ENCODE results near the gene OR2K2. TPM values are rescaled to one million over a fixed set of nuclear protein-coding genes. Genes with fewer than 3 reads are reported as not detected.
"Not testable (repeated sequence)": the region's sequence is repeated elsewhere in the genome, so short reads cannot be mapped to it uniquely, and the experiment has no call there.

The OR2K2 gene
- total RNA-seq, 1 donor from 2014 or later = not detected

DNA sequence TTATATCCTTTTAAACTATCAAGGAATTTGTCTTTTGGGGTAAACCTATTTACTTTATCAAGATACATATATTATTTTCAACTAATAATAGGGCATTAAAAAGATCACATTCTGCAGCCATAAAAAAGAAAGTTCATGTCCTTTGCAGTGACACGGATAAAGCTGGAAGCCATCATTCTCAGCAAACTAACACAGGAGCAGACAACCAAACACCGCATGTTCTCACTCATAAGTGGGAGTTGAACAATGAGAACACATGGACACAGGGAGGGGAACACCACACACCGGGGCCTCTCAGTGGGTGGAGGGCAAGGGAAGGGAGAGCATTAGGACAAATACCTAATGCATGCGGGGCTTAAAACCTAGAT, 30.4 kb downstream of the OR2K2 start:
- intact Hi-C loops (cut with DNase I); DNase-seq: not testable (repeated sequence)
- peak; percentile 19 for ATAC-seq (ENCODE audit: poor library complexity)

DNA sequence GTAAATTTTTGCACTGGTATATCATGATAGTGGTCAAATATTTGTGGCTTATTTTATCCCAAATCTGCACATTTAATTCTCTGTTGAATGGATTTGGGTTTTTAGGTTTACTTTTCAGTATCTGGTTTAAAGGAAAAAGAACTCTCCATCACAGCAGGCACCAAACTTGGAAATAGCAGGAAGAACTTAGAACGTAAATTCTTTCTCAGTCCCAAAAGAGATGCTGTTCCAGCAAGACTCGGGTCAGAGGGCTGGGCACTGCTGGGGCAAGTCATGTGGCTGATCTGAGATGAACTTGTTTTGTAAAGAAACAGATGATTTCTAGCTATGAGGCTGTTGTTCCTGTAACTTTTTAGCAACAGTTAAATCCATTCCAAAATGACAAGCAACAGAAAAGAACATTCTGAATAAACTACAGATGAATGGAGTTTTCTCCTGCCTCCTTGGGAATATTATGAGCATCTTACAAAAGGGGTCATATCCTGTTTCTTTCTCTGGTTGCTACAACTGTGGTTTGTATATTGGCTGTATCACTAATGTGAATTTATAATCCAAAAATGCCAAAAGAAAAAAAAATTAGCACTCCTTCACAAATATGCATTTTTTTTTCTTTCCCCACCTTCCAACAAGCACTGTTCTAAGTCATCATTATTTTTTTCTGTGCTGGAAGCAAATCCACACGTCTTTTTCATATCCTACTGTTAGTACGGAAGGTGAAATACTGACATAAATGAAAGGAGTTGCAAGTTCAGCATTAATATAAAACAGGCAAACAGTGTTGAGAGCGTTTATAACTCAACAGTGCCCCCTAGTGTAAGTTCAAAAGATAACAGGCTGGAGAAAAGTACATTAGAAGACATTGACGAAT, 31.1 kb downstream of the OR2K2 start:
- intact Hi-C loops (cut with DNase I) = no loop called here

DNA sequence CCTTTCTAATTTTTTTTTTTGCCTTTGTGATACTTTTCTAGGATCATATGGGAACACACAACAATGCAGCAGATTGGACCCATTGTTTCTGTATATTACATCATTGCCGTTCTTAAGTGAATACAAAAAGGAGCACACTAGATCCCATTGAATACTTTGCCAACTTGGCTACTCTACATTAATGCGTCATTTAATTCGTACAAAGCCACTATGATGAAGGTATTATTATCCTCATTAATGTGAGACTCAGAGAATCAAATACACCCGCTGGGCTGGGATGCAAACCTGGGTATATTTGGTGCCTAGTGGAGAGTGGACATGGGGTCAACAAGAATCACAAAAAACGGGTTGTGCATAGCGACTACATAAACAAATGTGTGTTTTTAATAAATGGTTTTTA, 31.9 kb downstream of the OR2K2 start:
- intact Hi-C loops (cut with DNase I) = no loop called here

More for the DNA sequence above, 31.1 kb downstream of the OR2K2 start:
- DNase-seq = peak; percentile 79
- peak; percentile 91 for ATAC-seq (ENCODE audit: poor library complexity)

DNA sequence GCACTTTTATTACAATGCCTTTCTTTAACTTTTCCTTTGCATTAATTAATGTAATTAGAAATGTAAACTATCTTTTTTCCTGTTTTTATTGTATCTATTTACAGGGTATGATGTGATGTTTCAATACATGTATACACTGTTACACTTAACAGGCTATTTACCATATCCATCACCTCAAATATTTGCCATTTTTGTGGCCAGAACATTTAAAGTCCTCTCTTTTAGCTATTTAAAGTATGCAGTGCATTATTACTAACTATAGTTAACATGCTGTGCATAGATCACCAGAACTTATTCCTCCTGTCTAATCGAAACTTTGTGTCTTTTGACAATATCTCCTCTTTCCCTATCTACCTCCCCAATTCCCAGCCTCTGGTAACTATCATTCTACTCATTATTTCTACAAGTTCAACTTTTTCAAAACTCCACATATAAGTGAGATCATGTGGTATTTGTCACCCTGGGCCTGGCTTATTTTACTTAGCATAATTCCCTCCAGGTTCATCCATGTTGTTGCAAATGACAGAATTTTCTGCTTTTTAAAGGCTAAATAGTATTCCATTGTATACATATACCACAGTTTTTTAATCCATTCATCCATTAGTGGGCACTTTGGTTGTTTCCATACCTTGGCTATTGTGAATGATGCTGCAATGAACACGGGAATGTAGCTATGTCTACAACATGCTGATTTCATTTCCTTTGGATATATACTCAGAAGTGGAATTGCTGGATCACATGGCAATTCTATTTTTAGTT, 32.8 kb downstream of the OR2K2 start:
- DNase-seq (no peak), ATAC-seq (ENCODE audit: poor library complexity) (no peak)
- intact Hi-C loops (cut with DNase I) = no loop called here

More for the DNA sequence above, 31.9 kb downstream of the OR2K2 start:
- DNase-seq (no peak), ATAC-seq (ENCODE audit: poor library complexity) (no peak)

DNA sequence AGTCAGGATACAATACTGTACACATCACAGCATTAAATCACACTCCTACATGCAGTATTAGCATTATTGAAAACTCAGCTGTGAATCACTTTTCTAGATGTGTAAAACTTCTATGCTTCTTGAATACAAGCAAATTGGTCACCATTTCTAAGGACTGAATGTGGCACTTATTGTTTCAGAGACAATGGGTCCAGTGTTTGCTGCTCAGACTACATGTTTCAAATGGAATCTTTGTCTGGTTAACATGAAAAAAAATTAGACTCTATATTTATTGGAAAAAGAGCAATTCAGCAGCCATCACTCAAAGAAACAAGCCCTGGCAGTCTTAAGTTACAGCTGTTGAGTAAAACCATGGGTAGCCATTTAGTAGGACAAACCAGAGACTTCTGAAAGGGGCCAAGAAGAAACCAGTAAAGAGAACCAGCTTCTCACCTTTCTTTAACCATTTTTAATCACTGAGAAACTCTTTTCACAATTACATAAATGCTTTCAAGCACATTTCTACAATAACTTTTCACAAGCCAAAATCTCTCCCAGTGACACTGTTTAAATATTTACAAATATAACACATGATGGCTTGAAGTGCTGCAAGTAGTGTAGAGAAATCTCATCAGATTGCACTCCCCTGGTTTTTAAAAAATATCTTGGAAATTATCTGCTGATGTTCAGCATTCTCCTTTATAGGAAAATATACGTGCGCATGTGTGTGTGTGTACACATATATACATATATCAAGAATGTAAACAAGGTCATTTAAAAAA, 35.2 kb downstream of the OR2K2 start:
- intact Hi-C loops (cut with DNase I) = no loop called here
- no peak for ATAC-seq (ENCODE audit: poor library complexity)
- no peak for DNase-seq

DNA sequence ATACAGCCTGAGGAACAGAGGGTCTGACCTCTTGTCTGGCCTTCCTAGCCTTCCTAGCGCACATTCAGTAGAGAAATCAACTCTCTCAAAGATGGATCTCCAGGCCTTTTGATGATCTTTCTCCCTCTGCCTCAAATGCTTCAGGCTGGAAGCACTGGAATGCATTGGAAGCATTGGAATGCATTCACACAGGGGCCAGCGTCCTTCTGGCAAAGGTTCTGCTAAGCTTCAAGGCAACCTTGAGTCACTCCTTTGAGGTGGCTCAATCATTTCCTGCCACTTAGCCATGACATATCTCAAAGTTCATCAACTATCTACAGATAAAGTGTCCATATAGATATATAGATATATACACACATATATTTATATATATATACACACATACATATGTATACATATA, 42.9 kb downstream of the OR2K2 start:
- ATAC-seq (ENCODE audit: poor library complexity) (no peak), DNase-seq (no peak)
- intact Hi-C loops (cut with DNase I) = no loop called here

DNA sequence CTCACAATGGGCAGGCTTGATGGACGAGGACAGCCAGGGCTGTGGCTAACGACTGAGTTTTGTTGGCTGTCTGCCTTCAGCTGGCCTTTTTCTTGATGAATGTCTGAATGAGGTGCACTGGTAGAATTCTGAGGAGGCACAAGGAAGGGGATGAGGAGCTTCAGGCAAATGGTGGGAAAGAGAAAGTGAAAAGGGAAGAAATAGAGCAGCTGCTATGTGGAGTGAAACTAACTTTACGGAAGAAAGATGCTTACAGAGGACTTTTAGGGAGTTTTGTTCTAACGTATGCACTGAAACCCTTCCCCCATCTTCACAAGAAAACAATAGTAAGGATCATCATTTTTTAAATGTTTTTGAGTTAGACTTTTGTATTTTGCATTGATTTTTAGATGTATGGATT, 45.3 kb downstream of the OR2K2 start:
- DNase-seq (no peak), ATAC-seq (ENCODE audit: poor library complexity) (peak; percentile 53)
- intact Hi-C loops (cut with DNase I) = no loop called here

DNA sequence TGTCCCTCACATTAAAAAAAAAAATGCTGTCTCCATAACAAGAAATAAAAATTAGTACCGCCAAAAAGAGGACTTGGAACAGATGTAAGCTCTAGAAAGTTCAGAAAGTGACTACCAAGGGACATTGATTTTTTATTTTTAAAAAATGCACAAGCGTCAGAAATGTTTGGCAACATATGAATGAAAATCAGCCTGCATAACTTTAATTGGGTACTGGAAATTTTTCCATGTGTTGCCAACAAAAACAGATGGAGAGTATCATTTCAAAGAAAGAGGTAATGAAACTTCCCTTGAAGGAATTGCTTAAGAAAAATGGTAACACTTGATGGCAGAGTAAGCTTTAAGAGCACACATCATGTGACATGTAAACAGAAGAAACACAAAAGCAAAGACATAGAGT, 47.2 kb downstream of the OR2K2 start:
- ATAC-seq (ENCODE audit: poor library complexity) = peak; percentile 74
- intact Hi-C loops (cut with DNase I) = no loop called here
- no peak for DNase-seq

DNA sequence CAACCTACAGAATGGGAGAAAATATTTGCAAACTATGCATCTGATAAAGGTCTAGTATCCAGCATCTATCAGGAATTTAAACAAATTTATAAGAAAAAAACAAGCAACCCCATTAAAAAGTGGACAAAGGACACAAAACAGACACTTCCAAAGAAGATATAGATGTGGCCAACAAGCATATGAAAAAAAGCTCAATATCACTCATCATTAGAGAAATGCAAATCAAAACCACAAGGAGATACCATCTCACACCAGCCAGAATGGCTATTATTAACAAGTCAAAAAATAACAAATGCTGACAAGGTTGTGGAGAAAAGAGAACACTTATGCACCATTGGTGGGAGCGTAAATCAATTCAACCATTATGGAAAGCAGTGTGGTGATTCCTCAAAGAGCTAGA, 49.2 kb downstream of the OR2K2 start:
- ATAC-seq (ENCODE audit: poor library complexity); intact Hi-C loops (cut with DNase I); DNase-seq: not testable (repeated sequence)

Other genes with a start within 250 kb of the OR2K2 start
- gene ECPAS, start 154.2 kb upstream of the OR2K2 start, total RNA-seq = 120 TPM
- gene ZNF483, start 195.0 kb upstream of the OR2K2 start, total RNA-seq = 3.5 TPM